Measurements from ENCODE around the gene OR8J3.
"Not testable (repeated sequence)": the region's sequence is repeated elsewhere in the genome, so short reads cannot be mapped to it uniquely, and the experiment has no call there.

The OR8J3 gene

GRCh38 chr11:56140151-56140661 is at the start of gene OR8J3:
OR8J3 (minus strand) TSS chr11:56140201; CDS start chr11:56137718, 2,483 bp downstream.
- no peak for DNase-seq

- no peak for DNase-seq
Measured at GRCh38 chr11:56188602-56189001, 48.6 kb upstream of the OR8J3 start.

GRCh38 chr11:56183459-56183858 is 43.5 kb upstream of the OR8J3 start:
- DNase-seq: no peak

- no peak for DNase-seq
Measured at GRCh38 chr11:56176318-56176717, 36.3 kb upstream of the OR8J3 start, which contains the start of gene OR5J2. OR5J2 (plus strand) TSS chr11:56176618; CDS start chr11:56176618, 0 bp downstream.

- no peak for DNase-seq
Measured at GRCh38 chr11:56172256-56172830, 32.3 kb upstream of the OR8J3 start.

- no peak for DNase-seq
Measured at GRCh38 chr11:56163804-56164203, 23.8 kb upstream of the OR8J3 start.

- no peak for DNase-seq
Measured at GRCh38 chr11:56160217-56160616, 20.2 kb upstream of the OR8J3 start, which contains the start of gene OR8K5. OR8K5 (minus strand) TSS chr11:56160317; CDS start chr11:56160317, 0 bp downstream.

GRCh38 chr11:56152333-56152732 is 12.3 kb upstream of the OR8J3 start:
- no peak for DNase-seq

- DNase-seq: no peak
Measured at GRCh38 chr11:56151376-56151775, 11.4 kb upstream of the OR8J3 start.

- not testable (repeated sequence) for DNase-seq
Measured at GRCh38 chr11:56143681-56144080, 3.7 kb upstream of the OR8J3 start.

GRCh38 chr11:56122073-56122472 is 17.9 kb downstream of the OR8J3 start, which contains the start of gene OR8H3:
OR8H3 (plus strand) TSS chr11:56122373; CDS start chr11:56122373, 0 bp downstream.
- no peak for DNase-seq

- no peak for DNase-seq
Measured at GRCh38 chr11:56103210-56103737, 36.7 kb downstream of the OR8J3 start, which contains the start of gene OR8H2. OR8H2 (plus strand) TSS chr11:56103687; CDS start chr11:56105043, 1,356 bp downstream.

- DNase-seq: no peak
Measured at GRCh38 chr11:56093008-56093407, 47.0 kb downstream of the OR8J3 start, which contains the start of gene OR8I2. OR8I2 (plus strand) TSS chr11:56093308; CDS start chr11:56093308, 0 bp downstream.

GRCh38 chr11:56089697-56090096 is 50.3 kb downstream of the OR8J3 start:
- no peak for DNase-seq

All from activated CD4-positive, alpha-beta T cell treated with anti-CD3 and anti-CD28 coated beads for 1 hour (primary cell).